Vagina (tissue), 2 donors: ENCODE data around the gene ERFE. TPM values are rescaled to one million over a fixed set of nuclear protein-coding genes. Genes with fewer than 3 reads are reported as not detected.

Experiments used
- DNase-seq, 2 donors: peaks; one replicate each; pipeline ENCODE4 v3.0.0-alpha.2; 2017; ENCODE audit errors: extremely low spot score in 2 of 2
- H3K27ac ChIP-seq: fragments of 200-600 bp; sonication (generic); one replicate; pipeline ENCODE4 v1.5.1; 2019
- H3K27me3 ChIP-seq: fragments of 200-600 bp; sonication (generic); one replicate; pipeline ENCODE4 v1.5.1; 2019
- H3K36me3 ChIP-seq, 2 donors: fragments of 200-600 bp; sonication (generic); one replicate each; pipeline ENCODE4 v1.5.1; 2017 to 2019
- H3K4me1 ChIP-seq: fragments of 200-600 bp; sonication (generic); one replicate; pipeline ENCODE4 v1.5.1; 2019
- H3K4me3 ChIP-seq, 2 donors: fragments of 200-600 bp; sonication (generic); 1 replicate in 1 of 2; 2 replicates in 1 of 2; pipeline ENCODE4 v1.5.1; 2016 to 2019
- H3K9me3 ChIP-seq: fragments of 200-600 bp; sonication (generic); one replicate; pipeline ENCODE4 v1.5.1; 2019
- POLR2A ChIP-seq, 2 donors: fragments of 450-650 bp; IDR thresholded peaks; one replicate each; pipeline ENCODE4 v1.6.1; 2017; ENCODE audit warnings: antibody characterized with exemption in 2 of 2, mild to moderate bottlenecking in 2 of 2, moderate library complexity in 2 of 2
- POLR2AphosphoS5 ChIP-seq, 2 donors: sonication (generic); formaldehyde crosslinking; IDR thresholded peaks; one replicate each; pipeline ENCODE4 v1.9.0; 2017; ENCODE audit warnings: antibody characterized with exemption in 2 of 2, mild to moderate bottlenecking in 2 of 2, low read depth in 1 of 2; ENCODE audit not compliant: insufficient read depth in 1 of 2
- intact Hi-C: fragments of 100-400 bp; cut with DNase I; formaldehyde crosslinking; loops from one replicate; pipeline ENCODE4 v1.15.1; 2023
- total RNA-seq: library from RNA; depleted of rRNA; stranded (reverse); fragments of >200 nt; gene quantifications from one replicate; pipeline ENCODE4 v1.2.3, GENCODE V29; 2016
- TF ChIP-seq, protein P1 (sequence below), 3 experiments: fragments of 450-650 bp in 2 of 3; fragments of 200-600 bp in 1 of 3; sonication (generic) in 1 of 3; IDR thresholded peaks; one replicate each; pipeline ENCODE4 v1.5.1; 2017 to 2019; ENCODE audit warnings: antibody characterized with exemption in 3 of 3, mild to moderate bottlenecking in 2 of 3, moderate library complexity in 2 of 3

Gene ERFE
- total RNA-seq, 1 donor from 2014 or later = not detected

DNA sequence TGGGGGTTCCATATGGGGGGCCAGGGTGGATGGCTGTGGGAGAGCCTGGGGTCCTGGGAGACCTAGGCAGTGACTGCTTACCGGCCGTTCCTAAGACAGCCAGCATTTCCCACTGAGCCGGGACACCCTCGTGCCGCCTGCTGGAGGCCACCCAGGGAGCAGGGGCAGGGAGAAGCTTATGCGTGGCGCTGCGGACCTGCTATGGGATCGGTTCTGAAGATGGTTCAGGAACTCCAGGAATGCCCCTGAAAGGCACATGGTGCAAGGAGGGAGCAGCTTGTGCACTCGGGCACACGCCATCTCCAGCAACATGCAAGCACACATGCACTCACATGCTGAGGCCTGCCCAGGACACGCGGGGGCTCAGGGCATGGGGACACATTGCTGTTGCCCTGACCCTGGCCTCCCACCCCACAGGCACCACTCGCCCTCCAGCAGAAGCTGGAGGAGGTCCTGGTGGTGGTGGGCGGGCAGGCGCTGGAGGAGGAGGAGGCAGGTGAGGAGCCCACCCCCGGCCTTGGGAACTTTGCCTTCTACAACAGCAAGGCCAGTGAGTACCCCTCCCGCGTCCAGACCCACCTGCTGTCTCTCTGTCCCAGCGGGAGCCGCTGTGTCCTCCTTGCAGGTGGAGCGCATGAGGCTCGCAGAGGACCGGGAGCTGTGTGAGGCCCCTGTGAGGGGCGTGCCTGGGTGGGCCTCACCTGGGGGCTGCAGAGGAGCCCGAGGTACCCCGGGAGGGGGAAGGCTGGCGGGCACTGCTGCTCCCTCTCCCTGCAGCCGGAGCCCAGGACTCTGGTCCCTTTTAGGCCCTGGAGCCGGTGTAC is 16.2 kb upstream of the ERFE start:
- peaks cover 38% of the 10 kb centered on the region for H3K4me1 ChIP-seq
- no peak overlapping the region for H3K27ac ChIP-seq
- intact Hi-C loops = no loop called here
- H3K4me3 ChIP-seq = no peak overlapping the region
- no peaks in the 10 kb centered on the region for H3K27me3 ChIP-seq
- H3K9me3 ChIP-seq = no peaks in the 10 kb centered on the region
- H3K36me3 ChIP-seq = no peaks in the 10 kb centered on the region
- TF ChIP-seq, protein P1, sequence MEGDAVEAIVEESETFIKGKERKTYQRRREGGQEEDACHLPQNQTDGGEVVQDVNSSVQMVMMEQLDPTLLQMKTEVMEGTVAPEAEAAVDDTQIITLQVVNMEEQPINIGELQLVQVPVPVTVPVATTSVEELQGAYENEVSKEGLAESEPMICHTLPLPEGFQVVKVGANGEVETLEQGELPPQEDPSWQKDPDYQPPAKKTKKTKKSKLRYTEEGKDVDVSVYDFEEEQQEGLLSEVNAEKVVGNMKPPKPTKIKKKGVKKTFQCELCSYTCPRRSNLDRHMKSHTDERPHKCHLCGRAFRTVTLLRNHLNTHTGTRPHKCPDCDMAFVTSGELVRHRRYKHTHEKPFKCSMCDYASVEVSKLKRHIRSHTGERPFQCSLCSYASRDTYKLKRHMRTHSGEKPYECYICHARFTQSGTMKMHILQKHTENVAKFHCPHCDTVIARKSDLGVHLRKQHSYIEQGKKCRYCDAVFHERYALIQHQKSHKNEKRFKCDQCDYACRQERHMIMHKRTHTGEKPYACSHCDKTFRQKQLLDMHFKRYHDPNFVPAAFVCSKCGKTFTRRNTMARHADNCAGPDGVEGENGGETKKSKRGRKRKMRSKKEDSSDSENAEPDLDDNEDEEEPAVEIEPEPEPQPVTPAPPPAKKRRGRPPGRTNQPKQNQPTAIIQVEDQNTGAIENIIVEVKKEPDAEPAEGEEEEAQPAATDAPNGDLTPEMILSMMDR (IDR thresholded peaks at IDR 0.05) = no peak
- TF ChIP-seq POLR2A (IDR thresholded peaks at IDR 0.05) (no peak), POLR2AphosphoS5 (IDR thresholded peaks at IDR 0.05; ENCODE audit: insufficient read depth in 1 of 2, low read depth in 1 of 2) (no peak)
- no peak for DNase-seq

DNA sequence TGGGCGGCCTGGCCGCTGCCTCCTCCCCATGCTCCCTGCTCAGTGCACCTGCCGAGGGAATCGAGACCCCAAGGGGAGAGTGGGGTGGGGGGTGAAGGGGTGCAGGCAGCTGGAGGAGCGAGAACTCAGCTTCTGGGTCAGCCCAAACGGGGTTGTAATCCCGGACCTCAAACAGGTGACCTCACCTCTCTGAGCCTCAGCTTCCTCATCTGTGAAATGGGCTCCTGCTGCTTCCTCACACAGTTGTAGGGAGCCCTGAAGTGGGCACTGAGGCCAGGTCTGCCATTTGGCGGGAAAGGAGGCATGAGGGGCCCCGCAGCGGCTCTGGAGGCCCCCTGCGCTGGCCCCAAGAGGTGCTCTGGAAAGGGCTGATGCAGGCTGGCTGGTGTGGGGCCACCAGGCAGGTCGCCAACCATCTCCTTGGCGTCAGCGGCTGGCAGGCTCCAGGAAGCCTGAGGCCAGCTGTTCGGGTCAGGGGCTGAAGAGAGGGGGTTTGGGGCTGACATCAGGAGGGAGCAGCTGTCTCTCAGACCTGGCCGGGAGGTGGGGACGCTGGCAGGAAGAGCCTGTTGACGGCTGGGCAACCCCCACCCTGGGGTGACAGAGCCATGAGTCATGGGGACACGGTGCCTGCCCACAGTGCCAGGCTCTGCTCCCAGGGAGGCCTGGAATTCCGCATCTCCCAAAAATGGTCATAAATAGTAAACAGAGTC is 15.4 kb upstream of the ERFE start:
- TF ChIP-seq, protein P1 (IDR thresholded peaks at IDR 0.05) = no peak
- peak in 1 of 2 donors; percentile 35 for TF ChIP-seq POLR2AphosphoS5 (IDR thresholded peaks at IDR 0.05; ENCODE audit: insufficient read depth in 1 of 2, low read depth in 1 of 2)
- no peak for DNase-seq
- H3K27me3 ChIP-seq = no peaks in the 10 kb centered on the region
- no peaks in the 10 kb centered on the region for H3K9me3 ChIP-seq
- intact Hi-C loops = no loop called here
- peaks cover 35% of the 10 kb centered on the region for H3K4me1 ChIP-seq
- H3K27ac ChIP-seq = no peak overlapping the region
- H3K36me3 ChIP-seq = no peaks in the 10 kb centered on the region
- H3K4me3 ChIP-seq = no peak overlapping the region

- DNase-seq = no peak
- intact Hi-C loops = no loop called here
- H3K9me3 ChIP-seq = no peaks in the 10 kb centered on the region
- no peak overlapping the region for H3K27ac ChIP-seq
- H3K4me3 ChIP-seq = no peak overlapping the region
- H3K36me3 ChIP-seq = no peaks in the 10 kb centered on the region
- peaks cover 34% of the 10 kb centered on the region for H3K4me1 ChIP-seq
- H3K27me3 ChIP-seq = no peaks in the 10 kb centered on the region
- TF ChIP-seq POLR2AphosphoS5 (IDR thresholded peaks at IDR 0.05; ENCODE audit: insufficient read depth in 1 of 2, low read depth in 1 of 2) (no peak), POLR2A (IDR thresholded peaks at IDR 0.05) (no peak)
- TF ChIP-seq, protein P1 (IDR thresholded peaks at IDR 0.05) = no peak
Observed at GRCh38 chr2:238144262-238144661, 14.5 kb upstream of the ERFE start.

GRCh38 chr2:238145046-238145445 is 13.7 kb upstream of the ERFE start:
- intact Hi-C loops = no loop called here
- H3K27me3 ChIP-seq = no peaks in the 10 kb centered on the region
- DNase-seq = no peak
- no peaks in the 10 kb centered on the region for H3K9me3 ChIP-seq
- no peak overlapping the region for H3K4me3 ChIP-seq
- H3K4me1 ChIP-seq = peaks cover 29% of the 10 kb centered on the region
- no peak overlapping the region for H3K27ac ChIP-seq
- no peak for TF ChIP-seq POLR2AphosphoS5 (IDR thresholded peaks at IDR 0.05; ENCODE audit: insufficient read depth in 1 of 2, low read depth in 1 of 2)
- no peak for TF ChIP-seq POLR2A (IDR thresholded peaks at IDR 0.05)
- TF ChIP-seq, protein P1 (IDR thresholded peaks at IDR 0.05) = no peak
- H3K36me3 ChIP-seq = no peaks in the 10 kb centered on the region

- no peak for DNase-seq
- Histone ChIP-seq H3K4me3 (no peak overlapping the region), H3K4me1 (peaks cover 29% of the 10 kb centered on the region), H3K27ac (no peak overlapping the region), H3K27me3 (no peaks in the 10 kb centered on the region), H3K36me3 (no peaks in the 10 kb centered on the region), H3K9me3 (no peaks in the 10 kb centered on the region)
- intact Hi-C loops = no loop called here
- TF ChIP-seq POLR2A (IDR thresholded peaks at IDR 0.05) (no peak), POLR2AphosphoS5 (IDR thresholded peaks at IDR 0.05; ENCODE audit: insufficient read depth in 1 of 2, low read depth in 1 of 2) (no peak)
- TF ChIP-seq, protein P1 (IDR thresholded peaks at IDR 0.05) = no peak
Observed at GRCh38 chr2:238145851-238146250, 12.9 kb upstream of the ERFE start.
